Measurements from ENCODE around the gene SPEN.

- TF ChIP-seq CTCF (IDR thresholded peaks at IDR 0.05) (no peak), MAX (IDR thresholded peaks at IDR 0.05; ENCODE audit: low read depth) (no peak), MXI1 (IDR thresholded peaks at IDR 0.05; ENCODE audit: low read depth, low read length) (no peak), USF2 (IDR thresholded peaks at IDR 0.05; ENCODE audit: borderline replicate concordance, low read depth, low read length) (no peak), TAF1 (IDR thresholded peaks at IDR 0.05; ENCODE audit: borderline replicate concordance, low read depth, low read length) (no peak)
These were observed 86.2 kb downstream of the SPEN start for GRCh38 chr1:15933684-15934083.
